SK-N-SH (cell line): Measurements from ENCODE around the gene EEF1A2.

Experiments
- CTCF ChIP-seq: fragments of 200-600 bp; sonication (generic); IDR thresholded peaks from 2 replicates; pipeline ENCODE4 v1.6.1; 2017; ENCODE audit warnings: antibody characterized with exemption, mild to moderate bottlenecking, moderate library complexity
- EP300 ChIP-seq, 2 experiments: IDR thresholded peaks; 2 replicates each; pipeline versions ENCODE4 v1.4.0 to v1.6.1; 2012; ENCODE audit warnings: borderline replicate concordance in 1 of 2, low read depth in 1 of 2, low read length in 1 of 2
- JUND ChIP-seq: IDR thresholded peaks from 2 replicates; pipeline ENCODE4 v1.4.0; 2012
- NFIC ChIP-seq: IDR thresholded peaks from 2 replicates; pipeline ENCODE4 v1.4.0; 2012; ENCODE audit warnings: borderline replicate concordance
- POLR2AphosphoS5 ChIP-seq: IDR thresholded peaks from 2 replicates; pipeline ENCODE4 v1.6.1; 2012; ENCODE audit warnings: low read depth, low read length
- REST ChIP-seq: IDR thresholded peaks from 2 replicates; pipeline ENCODE4 v1.6.1; 2012; ENCODE audit warnings: mild to moderate bottlenecking, low read depth, low read length, moderate library complexity
- SMC3 ChIP-seq: IDR thresholded peaks from 2 replicates; pipeline ENCODE4 v1.6.1; 2012; ENCODE audit warnings: low read depth, low read length, improper control_type of control experiment

GRCh38 chr20:63466250-63466825 is 32.5 kb downstream of the EEF1A2 start:
- TF ChIP-seq CTCF (no peak), JUND (no peak), POLR2AphosphoS5 (no peak), SMC3 (no peak), EP300 (IDR thresholded peaks at IDR 0.05; ENCODE audit: borderline replicate concordance in 1 of 2, low read depth in 1 of 2, low read length in 1 of 2) (no peak), NFIC (no peak), REST (no peak)
